Testis (tissue), 2 donors: ENCODE results near the gene ARHGAP35.
"Not testable (repeated sequence)": the region's sequence is repeated elsewhere in the genome, so short reads cannot be mapped to it uniquely, and the experiment has no call there.

ENCODE experiments used
- POLR2A ChIP-seq: fragments of 450-650 bp; IDR thresholded peaks from one replicate; pipeline ENCODE4 v1.6.1; 2017; ENCODE audit warnings: antibody characterized with exemption, mild to moderate bottlenecking, moderate library complexity
- TF ChIP-seq, protein P1 (sequence below), 3 experiments: fragments of 450-650 bp in 2 of 3; fragments of 200-600 bp in 1 of 3; sonication (generic) in 1 of 3; IDR thresholded peaks; one replicate each; pipeline ENCODE4 v1.5.1; 2016 to 2019; ENCODE audit warnings: antibody characterized with exemption in 3 of 3, mild to moderate bottlenecking in 2 of 3, moderate library complexity in 1 of 3

DNA sequence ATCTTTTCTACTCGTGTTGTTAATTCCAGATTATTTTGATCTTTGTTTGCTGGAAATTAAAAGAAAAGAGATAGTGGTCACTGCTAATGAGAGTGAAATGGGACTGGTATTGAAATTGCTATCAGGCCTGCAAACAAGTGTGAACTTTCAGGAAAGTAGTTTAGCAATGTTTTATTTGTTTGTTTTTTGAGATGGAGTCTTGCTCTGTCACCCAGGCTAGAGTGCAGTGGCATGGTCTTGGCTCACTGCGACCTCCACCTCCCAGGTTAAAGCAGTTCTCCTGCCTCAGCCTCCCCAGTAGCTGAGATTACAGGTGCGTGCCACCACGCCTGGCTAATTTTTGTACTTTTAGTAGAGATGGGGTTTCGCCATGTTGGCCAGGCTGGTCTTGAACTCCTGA lies 10.4 kb downstream of the ARHGAP35 start:
- TF ChIP-seq, protein P1, sequence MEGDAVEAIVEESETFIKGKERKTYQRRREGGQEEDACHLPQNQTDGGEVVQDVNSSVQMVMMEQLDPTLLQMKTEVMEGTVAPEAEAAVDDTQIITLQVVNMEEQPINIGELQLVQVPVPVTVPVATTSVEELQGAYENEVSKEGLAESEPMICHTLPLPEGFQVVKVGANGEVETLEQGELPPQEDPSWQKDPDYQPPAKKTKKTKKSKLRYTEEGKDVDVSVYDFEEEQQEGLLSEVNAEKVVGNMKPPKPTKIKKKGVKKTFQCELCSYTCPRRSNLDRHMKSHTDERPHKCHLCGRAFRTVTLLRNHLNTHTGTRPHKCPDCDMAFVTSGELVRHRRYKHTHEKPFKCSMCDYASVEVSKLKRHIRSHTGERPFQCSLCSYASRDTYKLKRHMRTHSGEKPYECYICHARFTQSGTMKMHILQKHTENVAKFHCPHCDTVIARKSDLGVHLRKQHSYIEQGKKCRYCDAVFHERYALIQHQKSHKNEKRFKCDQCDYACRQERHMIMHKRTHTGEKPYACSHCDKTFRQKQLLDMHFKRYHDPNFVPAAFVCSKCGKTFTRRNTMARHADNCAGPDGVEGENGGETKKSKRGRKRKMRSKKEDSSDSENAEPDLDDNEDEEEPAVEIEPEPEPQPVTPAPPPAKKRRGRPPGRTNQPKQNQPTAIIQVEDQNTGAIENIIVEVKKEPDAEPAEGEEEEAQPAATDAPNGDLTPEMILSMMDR (IDR thresholded peaks at IDR 0.05): not testable (repeated sequence)
- TF ChIP-seq POLR2A: not testable (repeated sequence)
